ENCODE measurements around the gene RAD51B. TPM values are rescaled to one million over a fixed set of nuclear protein-coding genes. Genes with fewer than 3 reads are reported as not detected.

RAD51B gene
- total RNA-seq, 1 experiment from 2014 or later: 20.0 TPM

DNA sequence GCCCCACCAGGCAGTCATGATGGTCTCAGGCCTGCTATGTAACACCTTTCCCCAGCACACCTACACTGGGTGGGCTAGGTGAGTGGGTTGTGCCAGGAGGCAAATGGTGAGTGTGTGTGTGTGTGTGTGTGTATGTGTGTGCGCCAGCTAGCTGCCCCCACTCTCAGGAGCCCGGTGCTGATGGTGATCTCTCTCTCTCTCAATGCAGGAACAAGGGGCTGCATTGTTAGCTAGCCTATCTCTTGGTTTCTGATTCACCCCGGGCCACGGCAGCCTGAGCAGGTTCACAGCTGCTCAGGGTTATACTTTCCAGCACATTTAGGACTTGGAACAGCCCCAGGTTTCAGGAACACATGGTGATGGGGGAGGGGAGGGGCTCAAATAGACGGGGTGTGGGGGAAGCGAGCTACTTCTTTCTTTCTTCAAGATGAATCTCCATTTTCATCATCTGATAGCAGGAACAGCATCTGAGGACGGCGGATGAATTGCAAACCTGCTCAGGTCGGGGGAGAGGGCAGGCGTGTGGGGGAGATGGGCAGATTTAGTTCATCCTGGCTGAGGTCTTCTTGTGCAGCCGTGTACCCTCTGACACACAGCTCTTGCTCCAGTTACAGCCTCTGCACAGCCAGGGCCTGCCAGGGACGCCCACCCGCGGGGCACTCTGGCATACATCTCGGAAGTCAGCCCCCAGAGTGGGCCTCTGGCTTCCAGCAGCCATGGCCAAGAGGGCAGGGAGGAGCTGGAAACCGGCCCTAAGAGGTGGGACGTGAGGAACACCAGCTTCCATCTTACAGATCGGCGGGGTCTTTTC is 835.6 kb downstream of the RAD51B start:
- no TSS peak for BruUV-seq (replicated peaks)

DNA sequence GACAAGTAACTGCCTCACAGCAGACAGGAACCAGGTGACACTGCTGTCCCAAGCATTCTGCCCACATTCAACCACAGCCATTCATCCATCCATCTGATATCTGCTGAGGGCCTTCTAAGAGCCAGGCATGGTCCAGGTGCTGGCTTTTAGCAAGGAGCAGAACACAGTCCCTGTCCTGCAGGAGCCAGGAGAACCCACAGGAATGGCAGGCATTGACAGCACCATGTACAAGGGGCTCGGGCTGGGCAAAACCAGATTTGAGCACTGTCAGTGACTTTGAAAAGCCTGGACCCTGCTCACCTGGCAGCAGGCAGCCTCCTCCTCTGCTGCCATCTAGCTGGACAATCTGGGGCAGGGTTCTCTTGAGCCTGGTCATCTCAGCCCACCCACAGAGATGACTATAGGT is 836.3 kb downstream of the RAD51B start:
- ChIA-PET CTCF (no interaction called here), POLR2A (interaction anchor here (0.6 kb wide), 1 partner anchor 108 kb away, joined by 3 read pairs; no protein-coding TSS in a partner anchor), RAD21 (ENCODE audit: low non-redundant PET in 1 of 2, low total read pairs in 2 of 2, uncharacterized antibody in 2 of 2, unreplicated experiment in 2 of 2) (no interaction called here)
- H3K36me3 ChIP-seq (ENCODE audit: control insufficient read depth in 1 of 2, insufficient read depth in 2 of 2, low read length in 2 of 2): no peaks in the 10 kb centered on the region
- no peak overlapping the region for H3K4me2 ChIP-seq (ENCODE audit: low read length)
- intact Hi-C loops (cut with micrococcal nuclease): no loop called here
- peaks cover 18 to 21% of the 10 kb centered on the region in 2 experiments; a peak in 2 of 4 replicates for H3K4me1 ChIP-seq (ENCODE audit: control insufficient read depth in 1 of 2, insufficient read depth in 2 of 2, low read length in 2 of 2)
- no peaks in the 10 kb centered on the region for H3K27me3 ChIP-seq (ENCODE audit: insufficient read depth, low read length)
- peak overlapping the region; percentile 13; the same call in 1 of the 2 replicates for H3K27ac ChIP-seq (ENCODE audit: low read depth, low read length)
- no peak overlapping the region for H2AFZ ChIP-seq (ENCODE audit: low read depth, low read length, poor library complexity, severe bottlenecking)
- no TSS peak for BruUV-seq (replicated peaks)
- H3K9ac ChIP-seq (ENCODE audit: low read length): no peak overlapping the region
- no peaks in the 10 kb centered on the region for H3K79me2 ChIP-seq (ENCODE audit: insufficient read depth, low read length)
- no peaks in the 10 kb centered on the region for H3K9me3 ChIP-seq (ENCODE audit: control insufficient read depth in 1 of 2, insufficient read depth in 1 of 2, low read depth in 1 of 2, low read length in 2 of 2)
- peak; percentile 83 for ATAC-seq
- H3K9me2 ChIP-seq (ENCODE audit: insufficient read depth): no peaks in the 10 kb centered on the region
- TF ChIP-seq JUND (IDR thresholded peaks at IDR 0.05) (no peak), SIN3A (IDR thresholded peaks at IDR 0.05; ENCODE audit: low read depth) (no peak), RAD21 (IDR thresholded peaks at IDR 0.05; ENCODE audit: low read depth) (peak; percentile 92)
- TF ChIP-seq, protein P1, sequence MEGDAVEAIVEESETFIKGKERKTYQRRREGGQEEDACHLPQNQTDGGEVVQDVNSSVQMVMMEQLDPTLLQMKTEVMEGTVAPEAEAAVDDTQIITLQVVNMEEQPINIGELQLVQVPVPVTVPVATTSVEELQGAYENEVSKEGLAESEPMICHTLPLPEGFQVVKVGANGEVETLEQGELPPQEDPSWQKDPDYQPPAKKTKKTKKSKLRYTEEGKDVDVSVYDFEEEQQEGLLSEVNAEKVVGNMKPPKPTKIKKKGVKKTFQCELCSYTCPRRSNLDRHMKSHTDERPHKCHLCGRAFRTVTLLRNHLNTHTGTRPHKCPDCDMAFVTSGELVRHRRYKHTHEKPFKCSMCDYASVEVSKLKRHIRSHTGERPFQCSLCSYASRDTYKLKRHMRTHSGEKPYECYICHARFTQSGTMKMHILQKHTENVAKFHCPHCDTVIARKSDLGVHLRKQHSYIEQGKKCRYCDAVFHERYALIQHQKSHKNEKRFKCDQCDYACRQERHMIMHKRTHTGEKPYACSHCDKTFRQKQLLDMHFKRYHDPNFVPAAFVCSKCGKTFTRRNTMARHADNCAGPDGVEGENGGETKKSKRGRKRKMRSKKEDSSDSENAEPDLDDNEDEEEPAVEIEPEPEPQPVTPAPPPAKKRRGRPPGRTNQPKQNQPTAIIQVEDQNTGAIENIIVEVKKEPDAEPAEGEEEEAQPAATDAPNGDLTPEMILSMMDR (IDR thresholded peaks at IDR 0.05 in 2 of 3, conservative IDR thresholded peaks at IDR 0.05 in 1 of 3; ENCODE audit: borderline replicate concordance in 1 of 3, insufficient read depth in 1 of 3, low read depth in 2 of 3, low read length in 2 of 3): peak; percentile 39 to 47 (median 39); a peak in 5 of 6 replicates
- peak; percentile 18 for DNase-seq (ENCODE audit: low read depth, low spot score)
- H3K4me3 ChIP-seq (replicated peaks in 1 of 2; ENCODE audit: low read depth in 1 of 2, low read length in 2 of 2): no peak overlapping the region
- no peaks in the 10 kb centered on the region for H4K20me1 ChIP-seq (ENCODE audit: insufficient read depth)

More for the DNA sequence above, 835.6 kb downstream of the RAD51B start:
- H3K4me3 ChIP-seq (replicated peaks in 1 of 2; ENCODE audit: low read depth in 1 of 2, low read length in 2 of 2): no peak overlapping the region
- ChIA-PET CTCF (no interaction called here), RAD21 (ENCODE audit: low non-redundant PET in 1 of 2, low total read pairs in 2 of 2, uncharacterized antibody in 2 of 2, unreplicated experiment in 2 of 2) (no interaction called here), POLR2A (interaction anchor here (0.6 kb wide), 1 partner anchor 107 kb away, joined by 3 read pairs; no protein-coding TSS in a partner anchor)
- no peak for TF ChIP-seq SRF (IDR thresholded peaks at IDR 0.05; ENCODE audit: low read depth)
- TF ChIP-seq ZNF274 (IDR thresholded peaks at IDR 0.05; ENCODE audit: low read depth, low read length): no peak
- no peak for TF ChIP-seq POLR2A (IDR thresholded peaks at IDR 0.05; ENCODE audit: borderline replicate concordance, extremely low read depth, insufficient read depth, insufficient read length)
- no peak for TF ChIP-seq RAD21 (IDR thresholded peaks at IDR 0.05; ENCODE audit: low read depth)
- TF ChIP-seq ZFX (IDR thresholded peaks at IDR 0.05): no peak
- no peak for TF ChIP-seq SIN3A (IDR thresholded peaks at IDR 0.05; ENCODE audit: low read depth)
- TF ChIP-seq FOSL1 (IDR thresholded peaks at IDR 0.05; ENCODE audit: low read depth): no peak
- ATAC-seq (no peak; the same call in 1 of the 2 replicates), DNase-seq (ENCODE audit: low read depth, low spot score) (no peak)
- H3K9ac ChIP-seq (ENCODE audit: low read length): no peak overlapping the region
- H3K79me2 ChIP-seq (ENCODE audit: insufficient read depth, low read length): no peaks in the 10 kb centered on the region
- H2AFZ ChIP-seq (ENCODE audit: low read depth, low read length, poor library complexity, severe bottlenecking): no peak overlapping the region
- no peaks in the 10 kb centered on the region for H3K9me2 ChIP-seq (ENCODE audit: insufficient read depth)
- no peak overlapping the region for H3K27ac ChIP-seq (ENCODE audit: low read depth, low read length)
- H3K36me3 ChIP-seq (ENCODE audit: control insufficient read depth in 1 of 2, insufficient read depth in 2 of 2, low read length in 2 of 2): no peaks in the 10 kb centered on the region
- H3K4me1 ChIP-seq (ENCODE audit: control insufficient read depth in 1 of 2, insufficient read depth in 2 of 2, low read length in 2 of 2): peaks cover 18 to 21% of the 10 kb centered on the region in 2 experiments; a peak in 2 of 4 replicates
- no peaks in the 10 kb centered on the region for H3K27me3 ChIP-seq (ENCODE audit: insufficient read depth, low read length)
- intact Hi-C loops (cut with micrococcal nuclease): no loop called here
- H3K9me3 ChIP-seq (ENCODE audit: control insufficient read depth in 1 of 2, insufficient read depth in 1 of 2, low read depth in 1 of 2, low read length in 2 of 2): no peaks in the 10 kb centered on the region
- H3K4me2 ChIP-seq (ENCODE audit: low read length): no peak overlapping the region
- H4K20me1 ChIP-seq (ENCODE audit: insufficient read depth): no peaks in the 10 kb centered on the region

All from HCT116 (cell line).